Activated gamma-delta T cell treated with Interleukin-2 at 50 U/mL for 16 hours (primary cell): ENCODE data around the gene IRAK2.

Experiments used
- DNase-seq: peaks from one replicate; pipeline ENCODE4 v3.0.0-alpha.2; 2020

IRAK2 gene

GRCh38 chr3:10189557-10190354, 25.0 kb downstream of the IRAK2 start:
- DNase-seq: peak; percentile 43

GRCh38 chr3:10192953-10193691, 28.4 kb downstream of the IRAK2 start:
- DNase-seq: peak; percentile 62

GRCh38 chr3:10193692-10194327, 29.1 kb downstream of the IRAK2 start:
- no peak for DNase-seq

GRCh38 chr3:10194328-10195071, 29.8 kb downstream of the IRAK2 start:
- DNase-seq: peak; percentile 64

- DNase-seq: no peak
Measured at GRCh38 chr3:10195366-10196089, 30.8 kb downstream of the IRAK2 start.

GRCh38 chr3:10196389-10197052, 31.8 kb downstream of the IRAK2 start:
- DNase-seq: no peak

- DNase-seq: no peak
Measured at GRCh38 chr3:10198226-10198625, 33.5 kb downstream of the IRAK2 start.

- DNase-seq: peak; percentile 60
Measured at GRCh38 chr3:10198761-10199649, 34.3 kb downstream of the IRAK2 start.

- no peak for DNase-seq
Measured at GRCh38 chr3:10204921-10205320, 40.2 kb downstream of the IRAK2 start.

- DNase-seq: no peak
Measured at GRCh38 chr3:10205451-10206165, 40.9 kb downstream of the IRAK2 start.

- no peak for DNase-seq
Measured at GRCh38 chr3:10206166-10206511, 41.4 kb downstream of the IRAK2 start.

- DNase-seq: no peak
Measured at GRCh38 chr3:10213156-10213792, 48.6 kb downstream of the IRAK2 start.

GRCh38 chr3:10215578-10216368, 51.1 kb downstream of the IRAK2 start:
- DNase-seq: no peak

- DNase-seq: no peak
Measured at GRCh38 chr3:10217359-10217758, 52.6 kb downstream of the IRAK2 start.

- DNase-seq: no peak
Measured at GRCh38 chr3:10219737-10220136, 55.0 kb downstream of the IRAK2 start.

- peak; percentile 65 for DNase-seq
Measured at GRCh38 chr3:10223676-10224639, 59.2 kb downstream of the IRAK2 start.
